RCC 7860 (cell line): ENCODE results near the gene ARL15.

Source experiments
- DNase-seq: peaks from one replicate; pipeline ENCODE4 v3.0.0-alpha.2; 2015; ENCODE audit warnings: low spot score
- FAIRE-seq: peaks from 2 replicates; lab custom pipeline; 2012; peaks lifted over from hg19 to GRCh38; lab: Jason Lieb, UNC

ARL15 gene

DNA sequence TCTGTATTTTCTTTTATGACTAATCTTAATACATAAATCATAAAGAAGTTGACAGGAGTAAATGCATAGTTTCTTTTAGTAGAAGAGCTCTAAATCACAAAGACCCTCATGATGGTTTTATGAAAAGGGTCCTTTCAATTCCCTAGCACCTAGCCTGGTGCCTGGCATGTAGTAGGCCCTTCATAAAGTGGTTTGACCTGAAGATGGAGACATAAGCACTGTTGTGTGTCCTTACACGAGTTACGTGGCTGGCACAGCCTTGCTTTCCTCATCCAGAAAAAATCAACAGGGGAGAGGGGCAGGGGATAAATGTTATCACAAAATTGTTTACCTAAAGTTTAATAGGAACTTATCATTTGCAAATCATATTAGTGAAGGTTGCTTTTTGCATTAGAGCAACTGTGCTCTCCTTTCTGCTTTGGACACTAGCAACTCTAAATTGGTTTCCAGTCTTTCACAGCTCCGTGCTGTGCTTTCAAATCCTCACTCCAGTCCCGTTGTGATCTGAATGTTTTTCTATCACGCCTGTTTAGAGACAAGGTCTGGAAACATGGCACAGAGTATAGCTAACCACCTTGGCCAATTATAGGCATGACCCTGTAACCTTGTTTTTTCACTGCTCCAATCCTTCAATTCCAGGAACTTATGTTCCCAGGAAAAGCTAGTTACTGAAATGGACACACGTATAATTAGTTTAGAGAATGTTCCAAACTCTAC lies 55.7 kb downstream of the ARL15 start:
- no peak for FAIRE-seq

DNA sequence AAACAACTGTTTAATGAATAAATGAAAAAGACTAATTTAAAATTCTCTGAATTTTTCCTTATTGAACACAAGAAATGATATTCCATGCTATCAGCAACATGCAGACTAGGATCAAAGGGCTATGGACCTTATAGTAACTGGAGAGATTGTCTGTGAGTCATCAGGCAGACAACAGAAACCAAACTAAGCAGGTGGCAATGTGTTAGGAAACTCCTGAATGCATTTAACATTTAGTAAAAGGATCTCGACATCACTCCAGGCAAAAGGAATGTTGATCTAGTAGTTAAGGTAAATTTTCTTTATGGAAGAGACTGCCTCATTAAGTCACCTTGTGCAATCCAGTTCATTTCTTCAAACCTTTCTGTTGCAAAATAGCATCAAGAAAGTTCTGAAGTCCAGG lies 58.4 kb downstream of the ARL15 start:
- DNase-seq = no peak

More for the DNA sequence above, 55.7 kb downstream of the ARL15 start:
- no peak for DNase-seq

DNA sequence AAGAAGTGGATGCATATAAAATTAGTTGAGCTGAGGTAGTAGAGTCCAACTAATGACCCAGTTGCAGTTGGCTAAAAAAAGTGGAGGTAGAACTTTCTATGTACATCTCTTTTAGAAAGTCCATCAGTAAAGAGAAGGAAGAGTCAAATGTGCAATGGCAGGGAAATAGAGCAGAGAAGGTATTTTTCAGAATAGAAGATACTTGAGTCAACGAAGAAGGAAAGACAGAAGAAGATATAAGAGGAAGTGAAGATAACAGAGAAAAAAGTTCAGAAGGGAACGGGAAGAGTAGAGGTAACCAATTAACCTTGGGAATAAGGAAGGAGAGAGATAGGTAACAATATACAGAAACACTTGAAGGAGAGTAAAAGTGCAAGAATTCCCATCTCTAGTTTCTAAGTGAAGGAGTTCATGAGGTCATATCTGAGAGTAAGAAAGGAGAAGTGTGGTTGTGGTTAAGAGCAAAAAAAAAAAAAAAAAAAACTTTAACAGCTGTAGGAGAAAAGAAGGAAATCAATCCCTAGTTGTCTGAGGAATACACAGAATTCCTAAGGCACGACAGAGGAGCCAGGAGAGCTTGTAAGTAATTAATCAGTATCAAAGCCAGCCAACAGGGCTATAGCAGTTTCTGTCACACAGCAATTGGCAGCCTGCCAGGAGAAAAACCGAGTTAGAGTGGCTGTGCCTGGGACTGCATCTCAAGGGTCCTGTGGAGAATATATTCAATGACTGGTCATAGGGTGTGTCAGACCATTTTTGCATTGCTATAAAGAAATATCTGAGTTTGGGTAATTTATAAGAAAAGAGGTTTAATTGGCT lies 61.0 kb downstream of the ARL15 start:
- FAIRE-seq (peak; percentile 54), DNase-seq (peak; percentile 57)

More for the DNA sequence above, 58.4 kb downstream of the ARL15 start:
- no peak for FAIRE-seq

DNA sequence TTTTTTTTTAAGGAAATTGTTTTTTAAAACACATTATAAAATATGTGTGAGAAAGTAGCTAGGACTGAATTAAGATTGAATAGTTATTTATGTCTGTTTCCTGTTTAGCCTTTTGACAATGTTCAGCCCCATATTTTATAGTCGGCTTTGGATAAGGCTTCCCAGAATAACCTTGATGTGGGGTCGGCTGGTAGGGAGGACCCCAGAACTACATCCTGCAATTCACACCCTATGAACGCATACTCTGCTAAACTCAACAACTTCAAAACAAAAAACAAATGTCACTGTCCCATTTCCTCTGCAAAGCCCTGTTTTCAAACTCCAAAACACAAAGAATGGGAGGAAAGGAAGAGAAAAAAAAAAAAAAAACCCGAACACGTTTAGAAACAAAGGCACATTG lies 63.1 kb downstream of the ARL15 start:
- no peak for FAIRE-seq
- DNase-seq = no peak

DNA sequence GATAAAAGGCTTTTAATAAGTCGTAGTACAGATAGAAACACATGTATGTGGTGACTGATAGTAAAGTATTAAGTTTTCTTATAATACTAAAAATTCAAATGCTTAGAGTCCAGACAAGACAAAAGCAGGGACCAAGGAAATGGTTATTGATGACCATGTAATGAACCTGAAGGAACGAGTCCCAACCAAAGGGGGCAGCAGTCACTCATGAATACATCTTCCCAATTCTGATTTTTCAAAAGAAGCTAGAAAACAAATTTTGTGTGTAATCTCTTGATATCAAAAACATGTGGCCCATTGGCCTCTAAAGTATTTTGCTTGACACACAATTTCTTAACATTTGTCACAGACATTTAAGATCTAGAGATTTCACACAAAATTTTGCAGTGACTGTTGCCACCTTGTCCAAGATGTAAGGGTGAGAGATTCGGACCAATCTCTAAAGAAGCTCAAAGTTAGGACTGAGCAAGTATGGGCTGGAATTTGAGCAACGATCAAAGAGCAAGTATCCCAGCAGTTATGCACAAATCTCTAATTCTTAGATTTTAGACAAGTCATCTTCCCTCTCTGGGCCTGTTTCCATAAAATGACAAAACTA lies 66.8 kb downstream of the ARL15 start:
- DNase-seq = peak; percentile 4
- FAIRE-seq = no peak

DNA sequence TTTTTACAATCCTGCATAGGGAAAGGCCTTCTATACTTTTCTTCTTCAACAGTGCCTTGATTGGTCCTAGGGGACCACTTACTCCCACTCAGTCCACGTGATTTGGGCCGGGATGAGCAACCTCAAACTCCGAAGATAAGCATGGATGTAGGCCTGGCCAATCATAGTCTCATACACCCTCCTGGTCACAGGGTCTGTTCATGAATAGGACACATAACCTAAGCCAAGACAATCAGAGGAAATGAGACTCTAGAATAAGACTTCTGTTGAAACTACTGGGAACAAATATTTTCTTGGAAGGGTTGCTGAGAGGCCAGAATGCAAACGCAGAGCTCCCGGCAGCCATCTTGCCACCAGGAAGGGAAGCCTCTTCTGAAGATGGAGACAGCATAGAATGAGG lies 68.1 kb downstream of the ARL15 start:
- FAIRE-seq (no peak), DNase-seq (no peak)

DNA sequence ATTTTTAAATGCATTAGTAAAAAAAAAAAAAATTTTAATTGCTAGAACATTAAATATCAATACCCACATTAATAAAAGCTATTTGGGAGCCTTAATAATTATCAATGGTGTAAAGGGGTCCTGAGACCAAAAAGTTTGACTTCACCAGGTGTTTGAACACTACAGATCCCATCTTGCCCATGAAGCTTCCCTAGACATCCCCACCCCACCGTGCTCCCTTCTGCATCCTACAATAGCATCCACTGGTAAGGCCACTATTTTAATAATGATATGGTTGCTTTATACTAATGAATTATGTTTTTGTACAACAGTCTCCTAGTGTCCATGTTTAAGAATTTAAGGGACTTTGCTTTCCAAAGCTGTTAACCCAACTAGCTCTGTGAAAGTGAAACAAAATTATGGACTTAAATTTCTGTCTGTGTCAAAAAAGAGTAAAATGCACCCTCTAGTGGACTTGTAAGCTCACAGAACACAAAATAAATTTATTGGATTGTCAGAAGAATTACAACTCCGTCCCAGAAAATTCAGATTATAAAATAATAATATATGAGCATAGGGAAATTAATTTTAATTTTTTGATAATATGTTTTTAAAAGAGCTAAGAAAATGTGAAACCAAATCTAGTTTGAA lies 76.0 kb downstream of the ARL15 start:
- FAIRE-seq (no peak), DNase-seq (no peak)

DNA sequence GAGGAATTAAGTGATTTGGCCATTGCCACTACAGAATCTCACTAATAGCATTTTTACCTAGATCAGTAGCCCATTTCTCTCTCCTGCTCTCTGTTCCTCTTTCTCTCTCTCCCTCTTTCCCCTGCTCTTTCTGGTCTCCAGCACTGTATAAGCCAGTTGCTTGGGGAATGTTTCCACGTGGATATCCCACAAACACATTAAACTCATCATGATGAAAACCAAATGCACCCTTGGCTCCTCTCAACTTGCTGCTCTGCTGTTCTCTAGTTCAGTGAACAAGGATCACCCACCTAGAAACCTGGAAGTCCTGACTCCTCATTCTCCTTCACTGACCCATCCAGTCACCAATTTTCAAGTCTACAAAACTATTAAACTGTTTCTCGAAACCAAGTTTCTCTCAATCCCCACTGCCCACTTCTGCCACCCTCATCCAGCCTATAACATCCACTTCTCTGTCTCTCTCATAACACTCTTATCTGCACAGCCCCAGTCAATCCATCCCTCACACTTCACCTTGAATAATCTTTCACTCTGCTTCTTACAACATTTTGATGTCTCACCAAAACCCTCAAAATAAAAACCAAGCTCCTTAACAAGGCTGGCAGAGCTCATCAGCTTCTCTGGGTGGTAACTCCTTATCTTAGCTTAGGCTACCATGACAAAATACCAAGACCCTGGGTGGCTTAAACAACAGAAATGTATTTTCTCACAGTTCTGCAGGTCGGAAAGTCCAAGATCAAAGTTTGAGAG lies 79.3 kb downstream of the ARL15 start:
- FAIRE-seq (no peak), DNase-seq (no peak)

DNA sequence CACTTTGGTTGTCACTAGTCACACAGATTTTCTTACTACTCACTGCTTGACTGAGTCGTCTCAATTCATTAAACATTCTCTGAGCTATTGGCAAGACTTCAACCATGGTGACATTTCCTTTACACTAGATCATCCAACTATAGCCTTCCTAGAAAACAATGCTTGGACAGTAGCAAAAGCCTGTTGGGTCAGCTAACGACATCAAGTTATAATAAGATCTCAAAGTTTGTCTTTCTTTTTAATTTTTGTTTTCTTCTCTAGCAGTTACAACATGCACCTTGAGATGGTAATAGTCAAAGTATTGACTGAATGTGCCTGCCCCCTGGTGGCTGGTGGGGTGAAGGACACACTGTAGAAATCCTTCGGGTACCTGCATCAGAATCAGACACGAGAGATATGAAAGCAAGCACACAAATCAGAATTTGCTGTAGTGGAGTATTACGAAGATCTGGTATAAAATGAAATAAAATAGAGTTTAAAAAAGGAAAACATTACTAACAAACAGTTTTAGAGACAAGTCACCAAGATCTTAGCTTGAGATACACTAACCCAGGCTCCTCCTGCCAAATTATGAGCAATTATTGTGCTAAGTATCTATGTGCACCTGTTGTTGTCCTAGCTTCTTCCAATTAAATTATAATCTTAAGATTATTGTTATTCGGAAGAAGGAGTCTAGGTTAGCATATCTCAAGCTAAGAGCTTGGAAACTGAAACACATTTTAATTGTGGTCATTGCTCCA lies 81.2 kb downstream of the ARL15 start:
- FAIRE-seq = no peak
- DNase-seq = peak; percentile 5

DNA sequence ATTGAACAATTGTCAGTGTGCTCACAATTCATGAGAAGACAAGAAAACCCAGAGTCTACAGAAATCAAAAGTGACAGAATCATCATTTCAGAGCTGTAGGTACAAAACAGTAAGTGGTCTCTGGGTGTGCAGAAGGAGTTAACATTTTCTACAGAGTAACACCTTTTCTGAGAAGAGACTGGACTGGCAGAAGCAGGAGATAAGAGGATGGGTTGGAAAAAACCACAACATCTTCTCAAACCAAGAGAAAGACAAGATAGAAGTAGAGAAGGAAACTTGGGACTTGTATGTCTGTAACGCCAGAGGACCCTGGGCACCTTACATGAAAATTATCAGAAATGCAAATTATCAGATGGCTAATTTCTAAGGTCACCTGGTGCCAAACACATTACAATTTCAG lies 82.6 kb downstream of the ARL15 start:
- FAIRE-seq (no peak), DNase-seq (no peak)

DNA sequence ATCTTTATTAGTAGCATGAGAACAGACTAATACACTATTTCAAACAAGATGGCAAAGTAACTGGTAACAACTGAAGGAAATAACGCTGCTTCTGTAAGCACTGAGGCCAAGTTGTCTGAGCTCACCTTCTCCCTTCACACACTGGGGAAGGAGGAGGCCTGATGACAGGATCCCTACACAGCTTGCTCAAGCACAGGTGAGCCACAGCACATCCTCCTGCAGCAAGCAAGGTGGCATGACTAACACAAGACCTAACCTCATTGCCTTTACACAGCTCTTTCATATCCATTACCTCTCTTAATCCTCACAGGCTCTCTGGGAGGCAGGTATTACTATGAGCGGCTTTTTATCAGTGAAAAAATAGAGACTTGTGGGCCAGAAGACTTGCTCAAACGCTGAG lies 83.3 kb downstream of the ARL15 start:
- no peak for DNase-seq
- no peak for FAIRE-seq

DNA sequence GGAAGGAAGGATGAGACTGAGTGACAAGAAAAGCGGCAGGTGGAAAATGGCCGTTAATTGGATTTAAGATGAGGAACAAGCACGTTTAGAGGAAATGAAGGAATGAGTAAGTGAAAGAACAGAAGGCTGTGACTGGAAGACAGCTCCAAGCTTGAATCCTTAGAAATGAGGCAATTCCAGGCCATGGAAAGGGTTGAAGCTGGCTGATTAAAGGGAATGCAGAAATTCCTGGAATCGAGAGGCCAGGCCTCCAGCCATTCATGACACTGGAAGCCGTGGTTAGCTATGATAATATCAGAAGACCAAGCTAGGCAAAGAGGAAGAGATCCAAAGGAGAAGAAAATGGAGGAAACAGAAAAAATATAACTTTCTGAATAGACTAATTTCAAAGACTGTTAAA lies 84.2 kb downstream of the ARL15 start:
- DNase-seq (no peak), FAIRE-seq (no peak)

DNA sequence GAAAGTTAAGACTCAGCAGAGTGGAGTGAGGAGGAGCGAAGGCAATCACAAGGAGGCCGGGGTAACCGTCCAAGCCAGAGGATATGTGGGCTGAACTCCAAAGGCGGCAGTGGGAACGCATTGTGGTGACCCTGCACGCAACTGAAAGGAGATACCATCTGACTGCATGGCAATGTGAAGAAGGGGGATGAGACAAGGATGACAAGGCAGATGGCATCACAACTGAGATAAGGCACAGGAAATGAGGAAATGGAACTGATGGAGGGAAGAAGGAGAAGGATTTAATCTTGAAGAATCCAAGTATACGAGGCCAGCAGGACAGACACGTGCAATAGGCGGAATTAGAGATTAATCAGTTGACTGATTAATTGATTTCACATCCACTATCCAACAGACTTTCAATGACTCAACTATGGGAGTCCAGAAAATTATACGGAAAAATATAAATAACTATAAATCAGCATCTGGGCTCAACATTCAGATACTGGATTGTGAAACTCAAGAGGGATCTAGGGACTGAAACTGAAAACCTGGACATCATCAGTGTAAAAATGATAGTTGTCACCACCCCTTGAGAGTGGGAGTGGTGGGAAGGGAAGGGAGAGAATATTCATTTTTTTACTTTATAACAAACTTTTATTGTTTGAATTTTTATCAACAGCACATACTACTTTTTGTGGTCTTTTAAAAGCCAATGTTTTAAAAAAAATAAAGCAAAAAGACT lies 86.1 kb downstream of the ARL15 start:
- no peak for FAIRE-seq
- no peak for DNase-seq

DNA sequence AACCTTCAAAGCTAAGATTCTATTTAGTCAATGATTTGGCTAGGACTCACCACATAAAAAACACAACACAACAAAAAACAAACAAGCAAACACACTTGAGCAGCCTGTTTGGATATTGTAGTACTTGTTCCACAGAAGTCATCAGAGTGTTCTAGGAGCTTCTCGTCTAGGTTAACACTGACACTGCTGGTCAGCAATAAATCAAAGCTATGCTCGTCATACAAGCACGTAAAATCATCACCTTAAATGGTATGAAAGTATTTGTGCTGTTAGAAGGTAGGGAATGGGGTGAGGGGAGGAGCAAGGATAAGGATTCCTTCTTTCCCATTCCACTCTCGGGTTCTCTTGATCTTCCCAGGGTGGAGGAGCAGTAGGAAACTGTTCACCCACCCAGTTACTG lies 88.0 kb downstream of the ARL15 start:
- no peak for FAIRE-seq
- DNase-seq = no peak

DNA sequence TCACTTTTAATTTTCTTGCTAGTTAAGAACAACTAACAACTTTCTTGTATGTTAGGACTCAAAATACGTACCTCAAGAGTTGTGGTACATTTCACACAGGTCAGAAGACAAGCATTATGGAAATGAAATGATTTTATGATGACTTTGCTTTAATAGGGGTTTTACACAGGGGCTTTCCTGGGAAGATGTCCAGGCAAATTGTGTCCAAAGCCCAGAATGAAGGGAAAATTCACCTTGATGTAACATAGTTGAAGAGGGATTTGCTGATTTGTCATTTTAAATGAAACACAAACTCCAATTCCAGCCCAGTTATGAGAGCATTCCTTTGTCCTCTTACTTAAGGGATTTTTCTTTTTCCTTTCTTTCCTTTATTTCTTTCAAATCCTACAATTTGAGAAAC lies 89.2 kb downstream of the ARL15 start:
- DNase-seq = no peak
- no peak for FAIRE-seq

DNA sequence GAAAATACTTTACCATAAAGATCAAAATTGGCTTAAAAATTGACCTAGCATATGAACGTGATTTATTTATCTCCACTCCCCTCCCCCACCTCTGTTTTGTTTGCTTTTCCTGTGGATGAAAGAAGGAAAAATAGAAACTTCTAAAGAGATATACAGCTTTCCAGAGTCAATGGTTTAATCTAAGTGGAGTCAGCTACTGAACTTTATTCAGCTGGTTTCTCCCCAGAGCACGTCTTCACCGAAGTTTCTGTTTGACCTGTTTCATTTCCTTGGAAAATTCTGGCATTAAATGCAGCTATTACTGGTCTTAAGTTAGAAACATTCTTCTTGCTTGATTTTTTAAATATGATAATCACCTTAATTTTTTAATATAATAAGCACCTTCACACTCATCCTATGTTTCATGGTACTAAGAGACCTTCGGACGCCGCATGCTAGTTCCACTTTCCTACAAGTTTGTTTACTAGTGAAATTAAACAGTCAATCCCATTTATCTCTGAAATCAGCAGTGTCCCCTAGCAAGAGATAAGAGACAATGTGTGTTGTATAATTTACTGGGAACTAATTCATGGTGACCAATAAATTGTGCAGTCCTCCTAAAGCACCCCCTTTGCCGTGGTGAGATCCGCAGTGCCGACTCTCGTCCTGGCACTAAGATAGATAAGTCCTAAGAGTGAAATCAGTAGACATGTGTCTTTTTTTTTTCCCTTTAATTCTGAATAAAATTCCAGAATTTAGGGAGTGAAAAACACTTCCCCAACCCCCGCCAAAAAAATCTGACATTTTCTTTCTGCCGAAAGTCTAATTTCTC lies 89.9 kb downstream of the ARL15 start:
- no peak for FAIRE-seq
- DNase-seq = no peak

DNA sequence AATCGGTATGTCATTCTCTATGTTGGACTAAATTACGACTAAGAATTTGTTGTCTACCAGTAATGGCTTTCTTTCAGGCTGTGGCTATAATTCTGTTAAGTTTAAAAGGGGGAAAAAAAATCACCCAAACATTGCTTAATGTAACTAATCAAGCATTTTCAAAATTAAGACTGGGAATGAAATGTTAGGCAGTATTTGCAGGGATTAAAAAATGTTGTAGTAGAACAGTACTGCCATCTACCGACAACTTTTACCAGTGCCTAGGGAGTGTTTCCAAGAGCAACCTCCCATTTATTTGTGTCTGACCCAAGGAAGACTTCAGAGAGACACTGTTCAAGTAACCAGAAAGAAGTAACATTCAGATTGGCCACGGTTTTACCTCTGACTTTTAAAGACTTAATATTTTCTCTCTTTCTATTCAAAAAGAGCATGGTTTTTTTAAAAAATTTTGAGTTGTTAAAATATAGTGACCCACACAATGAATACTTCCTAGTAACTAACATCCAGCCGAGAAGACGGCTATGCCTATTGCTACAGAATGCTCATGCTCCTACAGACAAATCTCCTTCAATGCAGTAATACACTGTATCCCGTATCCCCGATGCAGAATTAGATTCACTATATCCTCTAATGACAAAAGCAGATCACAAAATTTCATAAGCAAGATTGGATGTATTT lies 92.4 kb downstream of the ARL15 start:
- FAIRE-seq = no peak
- peak; percentile 28 for DNase-seq

DNA sequence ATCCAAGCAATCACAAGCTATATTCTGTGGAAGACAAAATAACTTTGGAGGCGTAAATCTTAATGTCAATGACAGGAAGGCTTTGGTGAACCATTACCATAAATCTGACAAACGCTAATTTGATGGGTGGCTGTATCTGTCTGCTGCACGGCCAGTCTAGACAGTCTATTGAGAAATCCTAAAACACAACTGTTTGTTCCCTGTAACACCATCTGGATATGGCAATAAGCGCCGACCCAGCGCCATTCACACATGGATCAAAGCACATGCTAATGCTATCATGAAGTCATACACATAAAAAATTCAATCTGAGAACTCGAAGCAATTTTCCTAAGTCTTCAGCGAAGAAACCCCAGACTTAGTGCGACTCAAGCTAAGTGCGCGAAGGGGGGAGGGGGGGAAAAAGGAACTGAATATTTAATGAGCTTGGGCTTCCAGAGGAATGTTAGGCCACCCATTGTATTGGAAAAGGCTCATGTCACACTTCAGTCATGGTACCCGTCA lies 95.1 kb downstream of the ARL15 start:
- no peak for FAIRE-seq
- no peak for DNase-seq
